ENCODE measurements around the gene PLXNA4. TPM values are rescaled to one million over a fixed set of nuclear protein-coding genes. Genes with fewer than 3 reads are reported as not detected.

PLXNA4 gene
- total RNA-seq, 1 experiment from 2014 or later, result 0.81 TPM

DNA sequence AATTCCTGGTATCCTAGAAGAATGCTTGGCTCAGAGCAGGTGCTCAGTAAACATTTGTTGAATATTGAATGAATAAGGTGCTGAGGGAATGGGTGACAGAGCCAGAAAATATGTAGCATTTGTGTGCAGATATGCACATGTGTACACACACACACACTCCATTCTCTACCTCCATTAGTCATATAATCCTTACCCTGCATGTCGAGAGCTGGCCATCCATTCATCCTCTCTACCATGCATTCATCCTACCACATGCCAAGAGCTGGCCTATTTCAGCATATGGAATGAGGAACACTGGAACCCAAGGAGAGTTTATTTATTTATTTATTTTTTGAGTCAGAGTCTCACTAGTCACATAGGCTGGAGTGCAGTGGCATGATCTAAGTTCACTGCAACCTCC, 284.8 kb downstream of the PLXNA4 start:
- ChIA-PET POLR2A (no interaction called here), CTCF (no interaction called here)
- DNase-seq (ENCODE audit: low spot score), result no peak
- Mint-ChIP-seq H3K36me3 (no peaks in the 10 kb centered on the region), H3K27me3 (ENCODE audit: low read depth) (no peaks in the 10 kb centered on the region), H3K4me3 (no peak overlapping the region), H3K27ac (no peak overlapping the region), H3K9me3 (no peaks in the 10 kb centered on the region), H3K4me1 (no peaks in the 10 kb centered on the region)
- no peak for ATAC-seq
- TF ChIP-seq, protein P1, sequence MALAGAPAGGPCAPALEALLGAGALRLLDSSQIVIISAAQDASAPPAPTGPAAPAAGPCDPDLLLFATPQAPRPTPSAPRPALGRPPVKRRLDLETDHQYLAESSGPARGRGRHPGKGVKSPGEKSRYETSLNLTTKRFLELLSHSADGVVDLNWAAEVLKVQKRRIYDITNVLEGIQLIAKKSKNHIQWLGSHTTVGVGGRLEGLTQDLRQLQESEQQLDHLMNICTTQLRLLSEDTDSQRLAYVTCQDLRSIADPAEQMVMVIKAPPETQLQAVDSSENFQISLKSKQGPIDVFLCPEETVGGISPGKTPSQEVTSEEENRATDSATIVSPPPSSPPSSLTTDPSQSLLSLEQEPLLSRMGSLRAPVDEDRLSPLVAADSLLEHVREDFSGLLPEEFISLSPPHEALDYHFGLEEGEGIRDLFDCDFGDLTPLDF (CRISPR knock-in tag; IDR thresholded peaks at IDR 0.05), result no peak
- TF ChIP-seq, protein P2, sequence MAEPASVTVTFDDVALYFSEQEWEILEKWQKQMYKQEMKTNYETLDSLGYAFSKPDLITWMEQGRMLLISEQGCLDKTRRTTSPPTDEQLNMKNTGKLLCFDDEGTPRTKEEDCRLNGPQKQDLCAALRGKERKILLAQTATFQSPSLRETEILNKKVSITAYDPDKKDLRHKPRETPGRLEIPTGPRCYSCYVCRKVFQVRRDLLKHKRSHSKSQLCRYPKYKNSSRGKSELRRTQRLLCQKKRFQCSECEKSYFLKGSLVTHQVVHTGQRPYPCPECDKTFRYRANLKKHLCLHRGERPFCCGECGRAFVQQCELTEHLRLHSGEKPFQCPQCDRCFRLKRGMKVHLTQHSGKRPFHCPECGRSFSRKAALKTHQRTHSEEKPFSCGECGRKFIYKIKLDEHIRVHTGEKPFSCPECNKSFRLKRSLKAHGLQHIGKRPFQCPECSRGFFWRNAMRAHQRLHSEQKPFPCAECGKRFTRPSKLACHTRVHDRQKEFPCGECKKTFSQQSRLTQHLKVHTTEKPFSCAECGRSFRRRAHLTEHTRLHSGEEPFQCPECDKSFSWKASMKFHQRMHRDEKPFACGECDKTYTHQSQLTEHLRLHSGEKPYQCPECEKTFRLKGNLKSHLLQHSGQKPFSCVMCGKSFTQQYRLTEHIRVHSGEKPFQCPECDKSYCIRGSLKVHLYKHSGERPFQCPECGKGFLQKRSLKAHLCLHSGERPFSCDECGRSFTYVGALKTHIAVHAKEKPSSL (CRISPR knock-in tag; conservative IDR thresholded peaks at IDR 0.05), result no peak
- TF ChIP-seq FOXJ3 (CRISPR knock-in tag; IDR thresholded peaks at IDR 0.05; ENCODE audit: borderline replicate concordance) (no peak), FOXK1 (CRISPR knock-in tag; IDR thresholded peaks at IDR 0.05) (no peak), RORB (CRISPR knock-in tag; IDR thresholded peaks at IDR 0.05) (no peak)
- TF ChIP-seq, protein P3, sequence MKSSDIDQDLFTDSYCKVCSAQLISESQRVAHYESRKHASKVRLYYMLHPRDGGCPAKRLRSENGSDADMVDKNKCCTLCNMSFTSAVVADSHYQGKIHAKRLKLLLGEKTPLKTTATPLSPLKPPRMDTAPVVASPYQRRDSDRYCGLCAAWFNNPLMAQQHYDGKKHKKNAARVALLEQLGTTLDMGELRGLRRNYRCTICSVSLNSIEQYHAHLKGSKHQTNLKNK (CRISPR knock-in tag; IDR thresholded peaks at IDR 0.05), result no peak

DNA sequence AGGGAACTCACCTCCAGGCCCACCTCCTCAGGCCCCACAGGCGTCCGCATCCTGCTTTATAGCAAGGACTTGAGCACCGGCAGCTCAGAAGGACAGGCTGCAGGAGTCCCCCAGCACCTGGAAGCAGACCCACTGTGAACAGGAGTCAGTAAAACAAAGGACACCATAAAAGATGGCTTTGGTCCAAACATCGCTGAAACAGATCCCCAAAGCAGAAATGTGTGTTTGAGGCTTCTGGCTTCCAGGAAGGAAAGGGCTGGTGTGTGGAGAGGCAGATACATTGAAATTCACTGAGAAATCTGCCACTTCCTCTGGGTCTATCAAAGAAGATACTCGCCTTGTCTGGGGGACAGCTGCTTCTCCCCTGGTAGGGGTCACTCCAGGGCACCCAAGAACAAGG, 286.2 kb downstream of the PLXNA4 start:
- H3K4me1 Mint-ChIP-seq, result no peaks in the 10 kb centered on the region
- no peak for ATAC-seq
- TF ChIP-seq JAZF1 (CRISPR knock-in tag; IDR thresholded peaks at IDR 0.05) (no peak), KAT7 (CRISPR knock-in tag; IDR thresholded peaks at IDR 0.05; ENCODE audit: borderline replicate concordance) (no peak), FOXJ3 (CRISPR knock-in tag; IDR thresholded peaks at IDR 0.05; ENCODE audit: borderline replicate concordance) (no peak), CREB1 (CRISPR knock-in tag; IDR thresholded peaks at IDR 0.05) (no peak), TEAD4 (CRISPR knock-in tag; IDR thresholded peaks at IDR 0.05) (no peak), SMAD4 (CRISPR knock-in tag; IDR thresholded peaks at IDR 0.05) (no peak), TCF7 (CRISPR knock-in tag; IDR thresholded peaks at IDR 0.05; ENCODE audit: low read depth) (no peak), ATF1 (CRISPR knock-in tag; IDR thresholded peaks at IDR 0.05) (no peak)
- TF ChIP-seq, protein P4, sequence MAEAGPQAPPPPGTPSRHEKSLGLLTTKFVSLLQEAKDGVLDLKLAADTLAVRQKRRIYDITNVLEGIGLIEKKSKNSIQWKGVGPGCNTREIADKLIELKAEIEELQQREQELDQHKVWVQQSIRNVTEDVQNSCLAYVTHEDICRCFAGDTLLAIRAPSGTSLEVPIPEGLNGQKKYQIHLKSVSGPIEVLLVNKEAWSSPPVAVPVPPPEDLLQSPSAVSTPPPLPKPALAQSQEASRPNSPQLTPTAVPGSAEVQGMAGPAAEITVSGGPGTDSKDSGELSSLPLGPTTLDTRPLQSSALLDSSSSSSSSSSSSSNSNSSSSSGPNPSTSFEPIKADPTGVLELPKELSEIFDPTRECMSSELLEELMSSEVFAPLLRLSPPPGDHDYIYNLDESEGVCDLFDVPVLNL (CRISPR knock-in tag; IDR thresholded peaks at IDR 0.05; ENCODE audit: borderline replicate concordance, low read depth), result no peak
- TF ChIP-seq, protein P5, sequence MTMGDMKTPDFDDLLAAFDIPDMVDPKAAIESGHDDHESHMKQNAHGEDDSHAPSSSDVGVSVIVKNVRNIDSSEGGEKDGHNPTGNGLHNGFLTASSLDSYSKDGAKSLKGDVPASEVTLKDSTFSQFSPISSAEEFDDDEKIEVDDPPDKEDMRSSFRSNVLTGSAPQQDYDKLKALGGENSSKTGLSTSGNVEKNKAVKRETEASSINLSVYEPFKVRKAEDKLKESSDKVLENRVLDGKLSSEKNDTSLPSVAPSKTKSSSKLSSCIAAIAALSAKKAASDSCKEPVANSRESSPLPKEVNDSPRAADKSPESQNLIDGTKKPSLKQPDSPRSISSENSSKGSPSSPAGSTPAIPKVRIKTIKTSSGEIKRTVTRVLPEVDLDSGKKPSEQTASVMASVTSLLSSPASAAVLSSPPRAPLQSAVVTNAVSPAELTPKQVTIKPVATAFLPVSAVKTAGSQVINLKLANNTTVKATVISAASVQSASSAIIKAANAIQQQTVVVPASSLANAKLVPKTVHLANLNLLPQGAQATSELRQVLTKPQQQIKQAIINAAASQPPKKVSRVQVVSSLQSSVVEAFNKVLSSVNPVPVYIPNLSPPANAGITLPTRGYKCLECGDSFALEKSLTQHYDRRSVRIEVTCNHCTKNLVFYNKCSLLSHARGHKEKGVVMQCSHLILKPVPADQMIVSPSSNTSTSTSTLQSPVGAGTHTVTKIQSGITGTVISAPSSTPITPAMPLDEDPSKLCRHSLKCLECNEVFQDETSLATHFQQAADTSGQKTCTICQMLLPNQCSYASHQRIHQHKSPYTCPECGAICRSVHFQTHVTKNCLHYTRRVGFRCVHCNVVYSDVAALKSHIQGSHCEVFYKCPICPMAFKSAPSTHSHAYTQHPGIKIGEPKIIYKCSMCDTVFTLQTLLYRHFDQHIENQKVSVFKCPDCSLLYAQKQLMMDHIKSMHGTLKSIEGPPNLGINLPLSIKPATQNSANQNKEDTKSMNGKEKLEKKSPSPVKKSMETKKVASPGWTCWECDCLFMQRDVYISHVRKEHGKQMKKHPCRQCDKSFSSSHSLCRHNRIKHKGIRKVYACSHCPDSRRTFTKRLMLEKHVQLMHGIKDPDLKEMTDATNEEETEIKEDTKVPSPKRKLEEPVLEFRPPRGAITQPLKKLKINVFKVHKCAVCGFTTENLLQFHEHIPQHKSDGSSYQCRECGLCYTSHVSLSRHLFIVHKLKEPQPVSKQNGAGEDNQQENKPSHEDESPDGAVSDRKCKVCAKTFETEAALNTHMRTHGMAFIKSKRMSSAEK (CRISPR knock-in tag; IDR thresholded peaks at IDR 0.05; ENCODE audit: borderline replicate concordance), result no peak
- TF ChIP-seq, protein P6, sequence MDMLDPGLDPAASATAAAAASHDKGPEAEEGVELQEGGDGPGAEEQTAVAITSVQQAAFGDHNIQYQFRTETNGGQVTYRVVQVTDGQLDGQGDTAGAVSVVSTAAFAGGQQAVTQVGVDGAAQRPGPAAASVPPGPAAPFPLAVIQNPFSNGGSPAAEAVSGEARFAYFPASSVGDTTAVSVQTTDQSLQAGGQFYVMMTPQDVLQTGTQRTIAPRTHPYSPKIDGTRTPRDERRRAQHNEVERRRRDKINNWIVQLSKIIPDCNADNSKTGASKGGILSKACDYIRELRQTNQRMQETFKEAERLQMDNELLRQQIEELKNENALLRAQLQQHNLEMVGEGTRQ (CRISPR knock-in tag; IDR thresholded peaks at IDR 0.05), result no peak
- TF ChIP-seq, protein P7, sequence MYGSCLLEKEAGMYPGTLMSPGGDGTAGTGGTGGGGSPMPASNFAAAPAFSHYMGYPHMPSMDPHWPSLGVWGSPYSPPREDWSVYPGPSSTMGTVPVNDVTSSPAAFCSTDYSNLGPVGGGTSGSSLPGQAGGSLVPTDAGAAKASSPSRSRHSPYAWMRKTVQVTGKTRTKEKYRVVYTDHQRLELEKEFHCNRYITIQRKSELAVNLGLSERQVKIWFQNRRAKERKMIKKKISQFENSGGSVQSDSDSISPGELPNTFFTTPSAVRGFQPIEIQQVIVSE (CRISPR knock-in tag; IDR thresholded peaks at IDR 0.05; ENCODE audit: borderline replicate concordance), result no peak
- TF ChIP-seq, protein P3 (CRISPR knock-in tag; IDR thresholded peaks at IDR 0.05), result no peak
- TF ChIP-seq, protein P8, sequence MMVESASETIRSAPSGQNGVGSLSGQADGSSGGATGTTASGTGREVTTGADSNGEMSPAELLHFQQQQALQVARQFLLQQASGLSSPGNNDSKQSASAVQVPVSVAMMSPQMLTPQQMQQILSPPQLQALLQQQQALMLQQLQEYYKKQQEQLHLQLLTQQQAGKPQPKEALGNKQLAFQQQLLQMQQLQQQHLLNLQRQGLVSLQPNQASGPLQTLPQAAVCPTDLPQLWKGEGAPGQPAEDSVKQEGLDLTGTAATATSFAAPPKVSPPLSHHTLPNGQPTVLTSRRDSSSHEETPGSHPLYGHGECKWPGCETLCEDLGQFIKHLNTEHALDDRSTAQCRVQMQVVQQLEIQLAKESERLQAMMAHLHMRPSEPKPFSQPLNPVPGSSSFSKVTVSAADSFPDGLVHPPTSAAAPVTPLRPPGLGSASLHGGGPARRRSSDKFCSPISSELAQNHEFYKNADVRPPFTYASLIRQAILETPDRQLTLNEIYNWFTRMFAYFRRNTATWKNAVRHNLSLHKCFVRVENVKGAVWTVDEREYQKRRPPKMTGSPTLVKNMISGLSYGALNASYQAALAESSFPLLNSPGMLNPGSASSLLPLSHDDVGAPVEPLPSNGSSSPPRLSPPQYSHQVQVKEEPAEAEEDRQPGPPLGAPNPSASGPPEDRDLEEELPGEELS (CRISPR knock-in tag; IDR thresholded peaks at IDR 0.05), result no peak

More for the DNA sequence above, 286.2 kb downstream of the PLXNA4 start:
- Mint-ChIP-seq H3K27ac (no peak overlapping the region), H3K4me3 (no peak overlapping the region), H3K36me3 (no peaks in the 10 kb centered on the region), H3K27me3 (ENCODE audit: low read depth) (no peaks in the 10 kb centered on the region), H3K9me3 (no peaks in the 10 kb centered on the region)
- CTCF ChIA-PET, result interaction anchor here (0.5 to 2.5 kb wide), 3 partner anchors 28 to 600 kb away, joined by 3 to 11 read pairs (median 3); no protein-coding TSS in a partner anchor
- no peak for DNase-seq (ENCODE audit: low spot score)
- POLR2A ChIA-PET, result no interaction called here

All from WTC11 (cell line).